GM12878 (cell line): ENCODE results near the gene VSTM4. TPM values are rescaled to one million over a fixed set of nuclear protein-coding genes. Genes with fewer than 3 reads are reported as not detected.
A peak's percentile ranks its signal among the peaks of the same experiment; 100 is the strongest.

Experiments
- ATAC-seq: fragments of 200-7000 bp; cut with Tn5 transposase; 3 replicates; pipeline ENCODE4 v1.9.1; 2020; ENCODE audit warnings: mild to moderate bottlenecking, moderate library complexity
- BruUV-seq: library from RNA; stranded (reverse); fragments of 400-500 nt; replicated peaks from 2 replicates; lab custom pipeline; 2021; lab: Mats Ljungman, UMichigan
- CTCF ChIA-PET: fragments of 300-600 bp; sonication (Branson Sonifier 250); formaldehyde crosslinking; extraction: SDS; loops from one replicate; lab custom pipeline; 2021; ENCODE audit warnings: inconsistent platforms; lab: Yijun Ruan, JAX
- POLR2A ChIA-PET: fragments of 350-600 bp; formaldehyde crosslinking; extraction: SDS; loops from one replicate; lab custom pipeline; 2021; ENCODE audit warnings: inconsistent platforms; lab: Charles Lee
- RAD21 ChIA-PET: fragments of 300-600 bp; sonication (Branson Sonifier 250); formaldehyde crosslinking; loops from one replicate; lab custom pipeline; 2023; ENCODE audit warnings: antibody characterized with exemption; ENCODE audit not compliant: unreplicated experiment; lab: Charles Lee
- SMC1A ChIA-PET: fragments of 300-600 bp; sonication (Branson Sonifier 250); formaldehyde crosslinking; loops from one replicate; lab custom pipeline; 2023; ENCODE audit not compliant: unreplicated experiment, uncharacterized antibody; lab: Charles Lee
- DNase-seq: peaks from one replicate; pipeline ENCODE4 v3.0.0-alpha.2; 2011; ENCODE audit warnings: low read depth, low spot score
- FAIRE-seq: peaks from 3 replicates; lab custom pipeline; 2011; peaks lifted over from hg19 to GRCh38; lab: Jason Lieb, UNC
- H2AFZ ChIP-seq: 2 replicates; pipeline ENCODE4 v1.6.0; 2011; ENCODE audit warnings: low read depth, low read length, control low read depth; ENCODE audit not compliant: control insufficient read depth
- H3K27ac ChIP-seq: 2 replicates; pipeline ENCODE4 v1.5.1; 2011; ENCODE audit warnings: control low read depth; ENCODE audit not compliant: control insufficient read depth, insufficient read depth
- H3K27me3 ChIP-seq, 2 experiments: replicated peaks in 1 of 2; 2 replicates each; pipeline versions ENCODE4 v1.6.0 to v1.6.1; 2011; ENCODE audit warnings: low read length in 1 of 2; ENCODE audit not compliant: control insufficient read depth in 2 of 2, insufficient read depth in 2 of 2
- H3K36me3 ChIP-seq, 2 experiments: 2 replicates each; pipeline ENCODE4 v1.5.1; 2011; ENCODE audit warnings: low read length in 1 of 2; ENCODE audit not compliant: control insufficient read depth in 2 of 2, insufficient read depth in 2 of 2
- H3K4me1 ChIP-seq: 2 replicates; pipeline ENCODE4 v1.6.1; 2011; ENCODE audit warnings: mild to moderate bottlenecking, low read length, moderate library complexity, mixed read lengths; ENCODE audit not compliant: control insufficient read depth, insufficient read depth
- H3K4me2 ChIP-seq: 2 replicates; pipeline ENCODE4 v1.6.0; 2011; ENCODE audit warnings: control low read depth; ENCODE audit not compliant: control insufficient read depth, insufficient read depth
- H3K4me3 ChIP-seq: fragments of 200-600 bp; sonication (generic); 2 replicates; pipeline ENCODE4 v1.5.1; 2016
- H3K79me2 ChIP-seq: 2 replicates; pipeline ENCODE4 v1.6.0; 2011; ENCODE audit warnings: low read length; ENCODE audit not compliant: control insufficient read depth, insufficient read depth
- H3K9ac ChIP-seq: 2 replicates; pipeline ENCODE4 v1.8.0; 2011; ENCODE audit warnings: low read length, control low read depth, mixed read lengths; ENCODE audit not compliant: control insufficient read depth, insufficient read depth
- H3K9me3 ChIP-seq: replicated peaks from 3 replicates; pipeline ENCODE4 v1.5.1; 2011; ENCODE audit warnings: mild to moderate bottlenecking, low read length; ENCODE audit not compliant: control insufficient read depth, insufficient read depth
- H4K20me1 ChIP-seq: 2 replicates; pipeline ENCODE4 v1.6.0; 2011; ENCODE audit not compliant: control insufficient read depth, insufficient read depth
- CHD2 ChIP-seq: IDR thresholded peaks from 2 replicates; pipeline ENCODE4 v1.6.1; 2011; ENCODE audit warnings: low read depth, low read length, improper control_type of control experiment, borderline replicate concordance
- DPF2 ChIP-seq: fragments of 450-650 bp; IDR thresholded peaks from 2 replicates; pipeline ENCODE4 v1.6.1; 2017; ENCODE audit warnings: mild to moderate bottlenecking
- EED ChIP-seq: sonication (generic); IDR thresholded peaks from 2 replicates; pipeline ENCODE4 v1.6.1; 2016; ENCODE audit warnings: antibody characterized with exemption, low read depth
- HDGF ChIP-seq: fragments of 450-650 bp; IDR thresholded peaks from 2 replicates; pipeline ENCODE4 v1.6.1; 2016; ENCODE audit warnings: antibody characterized with exemption
- IKZF2 ChIP-seq, 2 experiments: fragments of 450-650 bp; IDR thresholded peaks; 2 replicates each; pipeline ENCODE4 v1.6.1; 2017; ENCODE audit warnings: mild to moderate bottlenecking in 2 of 2, moderate library complexity in 2 of 2
- SREBF1 ChIP-seq: IDR thresholded peaks from 2 replicates; pipeline ENCODE4 v1.6.1; 2012; ENCODE audit warnings: mild to moderate bottlenecking, low read length
- YBX1 ChIP-seq: fragments of 450-650 bp; IDR thresholded peaks from 2 replicates; pipeline ENCODE4 v1.6.1; 2016; ENCODE audit warnings: antibody characterized with exemption
- ZNF622 ChIP-seq: fragments of 450-650 bp; IDR thresholded peaks from 2 replicates; pipeline ENCODE4 v1.6.1; 2017; ENCODE audit warnings: mild to moderate bottlenecking, inconsistent platforms
- WGBS: methylation state at CpG from one replicate; pipeline ENCODE4 v1.1.6; 2016; ENCODE audit warnings: low lambda C conversion rate; ENCODE audit not compliant: insufficient replicate concordance, insufficient coverage; ENCODE audit errors: missing lambda C conversion rate; 5-methylcytosine and 5-hydroxymethylcytosine counted together
- in situ Hi-C: fragments of 300-500 bp; cut with MboI; formaldehyde crosslinking; loops from 9 replicates; pipeline ENCODE4 v1.14.3; 2018; ENCODE audit warnings: mixed read lengths
- intact Hi-C: fragments of 100-400 bp; cut with micrococcal nuclease; formaldehyde crosslinking; loops from one replicate; pipeline ENCODE4 v1.14.2; 2022; ENCODE audit not compliant: unreplicated experiment
- polyA plus RNA-seq, 11 experiments: library from polyadenylated mRNA; depleted of rRNA in 4 of 11; unstranded in 6 of 11; stranded (reverse) in 5 of 11; fragments of >200 nt; fragmentation: Nextera tagmentation in 4 of 11; fragmentation: Illumina TruSeq in 1 of 11; extraction: Ambion mirVana in 4 of 11; extraction: Trizol in 1 of 11; gene quantifications; 1 replicate in 1 of 11; 2 replicates in 10 of 11; pipeline versions ENCODE4 v1.2.1 to v1.2.3, GENCODE V29; 2011 to 2016; ENCODE audit warnings: inconsistent platforms in 2 of 11, missing spikeins in 2 of 11, low read depth in 1 of 11
- total RNA-seq, 4 experiments: library from RNA; depleted of rRNA in 3 of 4; stranded (reverse); fragments of >200 nt in 3 of 4; fragmentation: Illumina TruSeq in 1 of 4; extraction: Trizol in 1 of 4; gene quantifications; 2 replicates each; pipeline versions ENCODE4 v1.2.1 to v1.2.3, GENCODE V29; 2013 to 2021
- TF ChIP-seq, protein P1 (sequence below): fragments of 450-650 bp; IDR thresholded peaks from 2 replicates; pipeline ENCODE4 v1.6.1; 2017; ENCODE audit warnings: low read depth, mild to moderate bottlenecking, moderate library complexity

Gene VSTM4
- total and polyA plus RNA-seq, 10 of the 15 experiments (the other 5 are each of a cell fraction or from before 2014, with no cell fraction given), result 0.01 to 0.14 (median 0.02) TPM; not detected in 7

DNA sequence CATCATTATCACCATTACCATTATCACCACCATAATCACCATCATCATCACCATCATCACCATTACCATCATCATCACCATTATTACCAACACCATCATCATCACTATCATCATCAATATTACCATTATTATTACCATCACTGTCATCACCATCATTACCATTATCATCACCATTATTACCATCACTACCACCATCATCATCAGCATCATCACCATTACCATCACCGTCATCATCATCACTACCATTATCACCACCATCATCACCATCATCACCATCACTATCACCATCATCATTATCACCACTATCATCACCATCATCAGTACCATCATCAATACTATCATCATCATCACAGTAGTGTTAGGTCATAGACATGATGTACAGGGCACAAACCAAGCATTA lies 81.4 kb downstream of the VSTM4 start:
- ChIA-PET SMC1A (no interaction called here), POLR2A (no interaction called here), RAD21 (no interaction called here), CTCF (no interaction called here)
- Histone ChIP-seq H3K4me3 (no peak overlapping the region), H3K9ac (no peak overlapping the region), H3K4me2 (no peak overlapping the region), H3K4me1 (0 out of 2 replicates have a peak, but pooled peaks cover 3% of the 10 kb centered on the region), H3K27ac (no peak overlapping the region), H3K27me3 (no peaks in the 10 kb centered on the region; a peak in 2 of 4 replicates), H3K9me3 (no peaks in the 10 kb centered on the region), H4K20me1 (no peaks in the 10 kb centered on the region; the same call in 1 of the 2 replicates), H3K79me2 (no peaks in the 10 kb centered on the region), H3K36me3 (no peaks in the 10 kb centered on the region), H2AFZ (no peak overlapping the region)
- in situ Hi-C loops, result no loop called here
- BruUV-seq, result no TSS peak
- FAIRE-seq (no peak), ATAC-seq (no peak), DNase-seq (no peak)
- TF ChIP-seq IKZF2 (IDR thresholded peaks at IDR 0.05) (no peak), YBX1 (no peak), EED (no peak), SREBF1 (no peak), HDGF (peak; percentile 66; the same call in 1 of the 2 replicates), ZNF622 (no peak), CHD2 (no peak), DPF2 (no peak)
- TF ChIP-seq, protein P1, sequence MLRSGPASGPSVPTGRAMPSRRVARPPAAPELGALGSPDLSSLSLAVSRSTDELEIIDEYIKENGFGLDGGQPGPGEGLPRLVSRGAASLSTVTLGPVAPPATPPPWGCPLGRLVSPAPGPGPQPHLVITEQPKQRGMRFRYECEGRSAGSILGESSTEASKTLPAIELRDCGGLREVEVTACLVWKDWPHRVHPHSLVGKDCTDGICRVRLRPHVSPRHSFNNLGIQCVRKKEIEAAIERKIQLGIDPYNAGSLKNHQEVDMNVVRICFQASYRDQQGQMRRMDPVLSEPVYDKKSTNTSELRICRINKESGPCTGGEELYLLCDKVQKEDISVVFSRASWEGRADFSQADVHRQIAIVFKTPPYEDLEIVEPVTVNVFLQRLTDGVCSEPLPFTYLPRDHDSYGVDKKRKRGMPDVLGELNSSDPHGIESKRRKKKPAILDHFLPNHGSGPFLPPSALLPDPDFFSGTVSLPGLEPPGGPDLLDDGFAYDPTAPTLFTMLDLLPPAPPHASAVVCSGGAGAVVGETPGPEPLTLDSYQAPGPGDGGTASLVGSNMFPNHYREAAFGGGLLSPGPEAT, result no peak
- intact Hi-C loops, result no loop called here
- 43% methylated on average over 1 of the region's 1 CpG for WGBS
